GM19438 (cell line): ENCODE data around the gene HRH2.
"Not testable (repeated sequence)": the region's sequence is repeated elsewhere in the genome, so short reads cannot be mapped to it uniquely, and the experiment has no call there.

Experiments used
- ATAC-seq: cut with Tn5 transposase; IDR thresholded peaks from one replicate; pipeline ENCODE4 v1.9.1; 2021; ENCODE audit warnings: low read depth; ENCODE audit not compliant: unreplicated experiment

Gene HRH2

DNA sequence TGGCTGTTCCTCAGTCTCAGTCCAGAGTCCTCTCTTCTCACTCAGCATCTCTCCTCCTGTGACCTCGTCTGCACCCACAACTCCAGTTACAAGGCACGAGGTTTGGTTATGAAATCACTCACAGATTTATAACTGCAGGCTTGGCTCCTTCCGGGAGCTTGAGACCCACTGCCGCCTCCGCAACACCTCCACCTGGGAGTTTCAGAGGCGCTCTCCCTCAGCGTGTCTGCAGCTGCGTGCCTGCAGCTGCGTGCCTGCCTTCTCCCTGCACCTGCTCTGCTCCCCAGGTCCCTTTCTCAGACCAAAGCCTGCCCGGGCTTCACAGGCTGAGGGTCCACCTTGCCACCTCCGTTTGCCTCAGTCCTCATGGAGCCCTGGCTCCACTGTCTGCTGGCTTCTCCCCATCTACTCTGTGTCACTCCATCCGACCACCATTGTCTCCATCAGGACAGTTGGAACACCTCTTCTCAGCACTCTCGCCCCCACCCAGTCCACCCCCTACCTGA, 51.5 kb downstream of the HRH2 start:
- ATAC-seq: no peak

DNA sequence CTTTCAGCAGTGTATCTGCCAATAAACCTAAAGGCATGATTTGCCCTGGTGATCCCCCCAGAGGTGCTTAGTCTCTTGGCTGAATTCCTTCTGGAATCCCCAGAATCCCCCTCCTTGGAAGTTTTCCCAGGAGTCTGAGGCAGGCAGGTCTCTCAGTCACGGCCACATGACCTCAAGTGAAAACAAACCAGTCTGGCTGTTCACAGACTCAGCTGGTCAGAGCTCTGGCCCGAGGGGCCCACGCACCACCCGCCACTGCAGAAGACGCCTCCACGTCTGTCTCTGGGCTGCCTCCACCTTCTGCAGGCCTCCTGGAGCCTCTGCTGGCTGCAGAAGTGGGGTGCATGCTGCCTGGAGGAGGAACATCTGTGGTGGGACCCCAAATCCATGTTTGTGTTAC, 52.5 kb downstream of the HRH2 start:
- no peak for ATAC-seq

DNA sequence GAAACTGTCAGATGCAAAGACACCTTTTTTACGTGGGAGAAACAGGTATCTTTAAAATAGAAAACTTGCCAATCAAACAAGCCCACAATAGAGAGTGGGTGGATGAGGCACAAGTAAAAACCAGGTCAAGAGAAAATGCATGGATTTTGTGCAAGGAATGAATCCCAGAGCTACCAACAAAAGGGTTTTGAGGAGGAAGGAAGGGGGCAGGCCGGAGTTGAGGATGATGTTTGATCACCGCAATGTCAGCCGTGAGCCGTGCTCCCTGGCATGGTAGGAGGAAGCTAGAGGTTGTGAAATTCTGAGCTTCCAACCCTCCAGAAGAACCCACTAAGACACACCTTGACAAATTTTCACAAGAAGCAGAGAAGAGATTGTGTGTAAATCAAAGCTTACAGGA, 53.2 kb downstream of the HRH2 start:
- no peak for ATAC-seq

DNA sequence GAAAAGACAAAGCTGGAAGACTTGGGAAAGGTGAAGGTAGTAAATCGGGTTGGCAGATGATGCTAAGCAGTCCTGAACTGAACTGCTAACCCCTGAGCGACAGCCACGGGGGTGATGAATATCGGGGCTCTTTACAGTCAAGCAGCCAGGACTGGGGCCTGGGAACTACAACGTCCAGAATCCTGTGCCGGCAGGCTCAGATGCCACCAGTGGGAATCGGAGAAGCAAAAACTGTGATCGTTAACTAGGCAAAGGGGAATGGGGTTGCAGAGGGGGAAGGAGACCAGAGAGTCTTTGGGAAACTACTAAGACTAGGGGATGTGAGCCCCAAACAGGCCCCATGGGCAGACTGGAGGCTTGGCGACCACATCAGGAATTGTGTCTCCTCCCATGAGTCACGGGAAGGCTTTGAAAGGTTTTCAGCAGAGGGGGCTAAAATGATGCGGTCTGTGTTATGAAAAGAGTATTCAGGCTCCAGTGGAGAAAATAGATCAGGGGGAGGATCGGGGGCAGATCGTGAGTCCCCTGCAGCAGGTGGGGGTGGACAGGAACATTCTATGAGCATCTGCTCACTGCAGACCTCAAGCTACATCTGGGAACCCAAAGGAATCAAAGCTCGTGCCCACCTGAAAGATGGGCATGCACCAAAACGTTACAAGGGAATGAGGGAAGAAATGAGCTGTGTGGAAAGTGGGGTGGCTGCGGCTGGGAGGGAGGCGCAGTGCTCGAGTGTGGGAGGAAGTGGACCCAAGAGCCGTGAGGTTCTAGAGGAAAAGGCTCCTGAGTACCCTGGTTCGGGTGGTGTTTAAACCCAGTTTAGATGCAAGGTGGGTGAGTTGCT, 53.8 kb downstream of the HRH2 start:
- ATAC-seq: no peak

DNA sequence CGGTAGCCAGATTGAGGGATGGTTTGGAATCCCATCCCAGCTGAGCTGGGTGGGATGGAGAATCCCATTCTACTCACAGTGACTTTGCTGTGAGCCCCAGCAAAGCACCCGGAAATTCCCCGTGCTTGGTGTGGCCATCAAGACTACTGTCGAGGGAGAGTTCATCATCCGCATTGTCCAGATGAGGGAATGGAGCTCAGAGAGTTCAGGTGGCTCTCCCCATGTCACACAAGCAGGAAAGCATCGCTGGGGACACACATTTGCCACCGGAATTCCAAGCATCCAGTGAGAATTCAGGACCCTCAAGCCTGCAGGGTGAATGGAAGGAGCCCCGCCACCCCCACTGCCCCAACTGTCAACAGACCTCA, 54.4 kb downstream of the HRH2 start:
- no peak for ATAC-seq

DNA sequence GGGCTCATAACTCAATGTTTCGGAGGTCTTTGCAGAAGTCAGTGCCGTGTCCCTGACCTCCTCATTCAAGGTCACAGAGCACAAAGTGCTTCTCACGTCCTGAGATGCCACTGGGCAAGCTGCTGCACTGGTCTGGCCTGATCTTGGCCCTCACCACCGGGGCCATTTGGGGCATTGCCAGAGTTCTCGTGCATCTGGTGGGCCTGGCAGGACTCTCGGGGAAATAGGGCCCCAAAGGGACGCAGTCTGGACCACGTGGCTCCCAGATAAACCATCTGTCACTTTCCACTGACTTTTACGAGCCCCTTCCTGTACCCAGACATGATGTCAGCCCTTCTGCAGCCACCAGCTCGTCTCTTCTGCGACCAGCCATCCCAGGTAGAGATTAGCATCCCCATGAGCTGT, 54.8 kb downstream of the HRH2 start:
- ATAC-seq: no peak

DNA sequence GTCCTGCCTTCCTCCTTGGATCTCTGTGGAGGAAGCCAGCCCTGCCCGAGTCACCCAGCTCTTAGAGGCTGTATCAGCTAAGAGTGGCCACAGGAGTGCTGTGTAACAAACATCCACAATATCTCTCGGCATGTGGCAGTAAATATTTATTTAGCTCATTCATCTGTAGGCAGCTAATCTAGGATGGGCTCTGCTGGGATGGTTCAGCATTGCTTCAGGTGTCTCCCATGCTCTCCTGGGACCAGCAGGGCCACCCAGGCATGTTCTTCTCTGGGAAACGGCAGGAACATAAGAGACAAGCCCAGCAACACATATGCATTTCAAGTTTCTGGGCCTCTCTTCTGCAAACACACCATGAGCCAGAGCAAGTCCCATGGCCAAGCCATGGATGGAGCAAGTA, 56.1 kb downstream of the HRH2 start:
- no peak for ATAC-seq

DNA sequence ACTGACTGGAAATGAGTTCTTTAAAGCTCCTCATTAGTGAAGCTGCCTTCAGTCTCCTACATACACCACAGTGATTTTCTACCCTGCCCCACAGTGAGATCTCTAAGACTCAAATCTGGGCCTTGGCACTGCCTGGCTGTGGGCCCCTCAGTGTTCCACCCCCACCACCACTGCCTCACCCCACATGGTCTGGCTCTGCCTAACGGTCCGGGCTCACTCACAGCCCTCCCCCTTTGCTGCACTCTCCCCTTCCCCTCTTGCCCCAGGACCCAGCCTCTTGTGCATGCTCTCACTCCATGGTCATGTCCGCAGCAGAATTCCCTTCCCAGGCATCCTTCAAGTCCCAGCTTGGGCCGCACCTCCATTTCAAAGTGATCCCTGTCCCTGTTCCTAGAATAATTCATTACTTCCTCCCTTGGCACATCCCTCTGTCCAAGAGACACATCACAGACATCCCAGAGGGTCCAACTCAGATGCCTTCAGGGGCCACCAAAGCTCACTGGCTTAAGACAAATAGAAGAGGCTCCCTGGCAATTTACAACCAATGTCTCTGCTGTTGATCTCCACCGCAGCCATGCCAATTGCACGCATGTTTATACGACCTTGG, 56.7 kb downstream of the HRH2 start:
- ATAC-seq: no peak

DNA sequence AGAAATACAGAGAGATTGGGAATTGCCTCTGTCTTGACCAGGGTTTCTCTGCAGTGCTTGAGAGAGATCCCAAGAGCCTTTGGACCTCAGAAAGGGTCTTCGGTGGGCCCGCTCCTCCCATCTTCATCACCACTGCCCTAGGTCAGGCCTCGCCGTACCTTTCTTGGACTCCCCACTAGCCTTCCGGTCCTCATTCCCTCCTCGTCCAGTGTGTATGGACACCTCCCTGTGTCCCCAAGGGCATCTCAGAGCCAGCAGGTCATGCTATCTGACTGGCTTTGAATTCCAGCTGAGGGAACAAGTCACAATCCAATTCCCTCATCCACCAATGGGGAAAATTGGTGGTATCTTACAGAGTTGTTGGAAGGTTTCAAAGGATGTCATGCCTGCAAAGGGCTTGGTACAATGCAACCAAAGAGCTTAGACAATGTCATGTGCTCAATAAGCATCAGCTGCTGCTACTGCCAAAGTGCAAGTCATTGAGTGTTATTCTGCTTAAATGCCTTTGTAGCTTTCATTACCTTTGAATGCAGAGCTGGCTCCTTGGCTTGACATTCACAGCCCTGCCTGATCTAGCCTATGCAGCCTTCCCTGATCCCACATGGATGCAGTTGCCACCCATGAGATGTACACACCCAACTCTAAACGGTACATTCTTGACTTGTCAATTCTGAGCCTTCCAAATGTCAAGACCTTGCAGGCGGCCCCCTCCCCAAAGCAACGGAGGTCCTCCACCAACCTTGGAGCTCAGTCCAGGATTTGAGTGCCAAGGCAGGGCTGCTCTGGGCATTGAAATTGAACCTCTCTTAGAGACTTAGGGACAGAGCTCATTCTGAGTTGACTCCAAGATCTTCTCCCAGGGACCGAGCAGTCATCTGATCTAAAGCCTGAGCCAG, 58.0 kb downstream of the HRH2 start:
- no peak for ATAC-seq

DNA sequence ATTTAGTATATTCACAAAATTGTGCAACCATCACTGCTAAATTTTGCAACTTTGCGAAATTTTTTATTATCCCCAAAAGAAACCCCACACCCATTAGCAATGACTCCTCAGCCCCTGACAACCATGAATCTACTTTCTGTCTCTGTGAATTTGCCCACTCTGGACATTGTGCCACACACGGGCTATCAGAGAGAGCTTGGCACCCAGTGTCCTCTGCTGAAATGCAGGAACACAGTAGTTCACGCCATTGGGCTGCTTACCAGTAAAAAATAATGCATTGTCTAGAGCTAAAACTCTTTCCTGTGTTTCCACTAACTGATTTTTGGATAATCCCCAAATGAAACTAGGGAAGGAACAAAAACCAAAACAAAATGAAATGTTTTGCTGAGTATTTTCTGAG, 60.0 kb downstream of the HRH2 start:
- ATAC-seq: no peak

DNA sequence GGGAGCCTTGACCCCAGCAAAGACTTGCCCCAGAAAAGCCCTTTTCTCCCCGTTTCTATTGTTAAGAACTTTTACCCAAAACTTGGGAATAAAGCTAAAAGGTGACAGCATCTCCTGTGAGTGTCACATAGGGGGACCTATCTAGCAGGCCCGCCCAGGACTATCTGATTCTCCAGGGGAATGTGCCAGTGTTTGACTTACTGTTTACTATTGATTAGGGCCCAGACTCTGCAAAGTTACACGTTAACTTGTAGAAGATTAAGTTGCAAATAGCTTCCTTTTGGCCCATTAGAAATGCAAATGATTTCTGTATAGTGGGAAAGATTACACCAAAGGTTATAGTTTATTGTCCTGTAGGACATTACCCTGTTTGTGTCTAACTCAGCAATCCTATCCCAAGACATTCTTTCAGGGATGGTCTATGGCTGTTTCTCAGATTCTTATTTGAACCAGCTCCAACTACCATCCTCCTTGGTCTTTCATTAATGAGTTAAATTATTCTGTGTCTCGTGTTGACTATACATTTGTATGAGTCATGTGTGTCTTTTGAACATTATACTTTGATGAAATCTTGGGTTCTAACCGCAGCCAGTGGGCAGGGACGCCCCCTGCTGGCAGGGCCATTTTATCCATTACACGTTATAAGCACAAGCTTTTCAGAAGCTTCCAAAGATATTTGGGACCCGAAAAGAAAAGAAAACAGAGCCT, 60.7 kb downstream of the HRH2 start:
- no peak for ATAC-seq

DNA sequence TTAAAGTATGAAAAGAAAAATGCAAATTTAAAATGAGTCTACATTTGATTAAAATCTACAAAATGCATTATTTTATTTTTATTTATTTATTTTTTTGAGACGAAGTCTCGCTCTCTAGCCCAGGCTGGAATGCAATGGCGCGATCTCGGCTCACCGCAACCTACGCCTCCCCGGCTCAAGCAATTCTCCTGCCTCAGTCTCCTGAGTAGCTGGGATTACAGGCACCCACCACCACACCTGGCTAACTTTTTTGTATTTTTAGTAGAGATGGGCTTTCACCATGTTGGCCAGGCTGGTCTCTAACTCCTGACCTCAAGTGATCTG, 61.2 kb downstream of the HRH2 start:
- not testable (repeated sequence) for ATAC-seq

DNA sequence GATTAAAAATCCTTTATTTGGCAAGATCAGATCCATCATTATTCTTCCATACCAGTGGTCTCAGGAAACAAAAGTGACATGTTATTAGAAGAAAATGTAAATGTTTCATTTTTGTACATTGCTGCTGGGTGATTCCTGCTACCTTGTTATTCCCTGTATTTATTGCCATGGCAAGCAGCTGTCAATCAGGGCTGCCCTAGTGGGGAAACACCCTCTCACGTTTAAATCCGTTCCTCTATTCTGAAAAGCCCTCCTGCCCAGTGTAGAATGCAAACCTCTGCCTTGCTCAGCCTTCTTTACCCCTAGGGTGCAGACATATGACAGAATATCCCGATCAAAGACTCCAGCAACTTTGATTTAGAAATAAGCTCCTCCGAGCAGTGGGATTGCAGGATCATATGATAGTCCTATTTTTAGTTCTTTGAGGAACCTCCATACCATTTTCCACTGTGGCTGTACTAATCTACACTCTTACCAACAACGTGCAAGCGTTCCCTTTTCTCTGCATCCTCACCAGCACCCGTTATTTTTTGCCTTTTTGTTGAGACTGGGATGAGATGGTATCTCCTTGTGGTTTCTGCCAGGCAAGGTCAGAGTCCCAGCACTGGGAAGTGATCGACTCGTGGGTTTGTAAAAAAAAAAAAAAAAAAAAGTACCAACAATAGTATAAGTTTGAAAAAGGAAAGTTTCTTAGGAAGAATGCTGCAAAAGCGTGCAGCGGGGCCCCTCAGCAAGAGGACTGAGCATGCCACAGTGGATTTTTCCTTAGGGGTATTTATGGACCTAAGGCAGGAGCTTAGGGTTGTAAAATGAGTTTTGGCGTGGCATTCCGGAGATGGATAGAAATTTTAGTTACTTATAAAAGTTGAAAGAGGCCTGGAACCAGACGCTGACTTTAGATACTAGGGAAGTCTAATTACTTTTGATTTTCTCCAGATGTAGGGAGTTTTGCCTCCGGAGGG, 66.7 kb downstream of the HRH2 start:
- no peak for ATAC-seq

DNA sequence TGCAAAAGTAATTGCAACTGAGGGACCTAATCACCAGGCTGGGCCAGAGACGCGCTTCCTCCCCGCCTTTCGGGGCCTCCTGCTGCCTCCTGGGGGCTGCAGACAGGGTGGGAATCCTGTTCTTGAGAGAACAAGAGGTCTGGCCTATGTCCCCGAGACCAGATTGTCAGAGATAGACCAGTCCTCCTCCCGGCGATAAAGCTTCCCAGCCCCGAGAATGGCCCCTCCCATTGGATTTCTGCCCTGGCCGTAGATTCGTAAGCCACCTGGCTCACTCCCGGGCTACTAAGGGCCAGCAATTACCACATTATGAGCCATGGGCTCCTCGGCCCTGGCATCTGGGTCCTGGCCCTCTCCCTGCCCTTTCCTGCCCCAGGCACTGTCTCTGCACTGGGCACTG, 70.4 kb downstream of the HRH2 start:
- no peak for ATAC-seq

DNA sequence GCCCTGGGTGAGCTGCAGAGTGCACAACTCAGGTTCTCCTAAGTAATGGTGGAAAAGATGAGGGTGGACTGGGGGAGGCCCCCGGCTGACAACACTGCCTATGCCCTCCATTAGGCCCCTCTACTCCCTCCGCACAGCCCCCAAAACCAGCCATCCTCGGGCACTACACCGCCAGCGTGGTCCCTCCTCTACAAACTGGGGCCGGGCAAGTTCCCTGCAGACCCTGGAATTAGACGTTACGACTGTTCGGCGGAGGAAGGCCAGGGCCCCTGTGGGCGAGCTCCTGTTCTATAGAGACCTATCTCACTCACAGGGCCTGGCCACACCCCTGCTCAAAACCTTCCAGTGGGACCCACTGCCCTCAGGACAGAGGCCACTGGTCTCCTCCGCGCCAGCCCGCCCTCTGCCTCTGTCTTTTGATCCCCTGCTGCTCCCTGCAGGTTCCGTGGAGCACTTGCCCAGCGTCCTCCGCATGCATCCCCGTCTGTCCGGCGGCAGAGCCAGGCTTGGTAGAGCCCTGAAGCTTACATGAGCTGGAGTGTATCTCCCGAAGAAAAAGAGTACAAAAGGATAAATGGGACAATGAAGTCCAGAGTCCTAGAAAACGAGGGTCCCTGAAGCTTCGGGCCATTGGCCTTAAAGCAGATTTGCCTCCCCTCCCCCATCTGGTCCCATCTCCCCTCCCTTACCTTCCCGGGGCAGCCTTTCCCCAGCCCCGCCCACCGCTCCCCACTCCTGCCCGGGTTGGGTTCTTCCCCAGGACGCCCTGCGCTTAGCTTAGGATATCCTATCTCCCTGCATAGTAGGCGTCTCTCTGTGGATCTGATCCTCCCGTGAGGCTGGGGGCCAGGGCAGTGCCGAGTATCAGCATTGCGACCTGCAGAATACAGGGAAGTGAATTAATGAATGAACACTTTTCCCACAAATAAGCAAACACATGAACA, 71.3 kb downstream of the HRH2 start:
- ATAC-seq: no peak

DNA sequence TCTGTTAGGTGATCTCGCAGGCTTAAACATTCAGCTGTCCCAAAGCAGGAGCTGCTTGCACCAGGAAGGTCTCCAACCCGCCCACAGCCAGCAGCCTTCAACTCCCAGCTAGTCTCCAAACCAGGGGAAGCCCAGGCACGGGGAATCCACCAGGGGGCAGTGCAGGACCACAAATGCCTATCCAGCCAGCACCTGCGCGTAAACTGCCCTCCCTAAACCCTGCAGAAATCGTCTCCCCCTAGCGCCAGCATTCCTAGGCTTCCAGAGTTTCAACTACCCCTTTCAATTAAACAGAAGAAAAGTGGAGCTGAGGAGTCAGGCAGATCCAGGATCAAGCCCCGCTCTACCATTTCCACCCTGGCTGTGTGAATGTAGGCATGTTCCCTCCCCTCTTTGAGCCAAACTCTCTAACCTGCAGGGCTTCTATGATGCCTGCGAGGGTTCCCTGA, 72.0 kb downstream of the HRH2 start:
- ATAC-seq: peak; percentile 93

DNA sequence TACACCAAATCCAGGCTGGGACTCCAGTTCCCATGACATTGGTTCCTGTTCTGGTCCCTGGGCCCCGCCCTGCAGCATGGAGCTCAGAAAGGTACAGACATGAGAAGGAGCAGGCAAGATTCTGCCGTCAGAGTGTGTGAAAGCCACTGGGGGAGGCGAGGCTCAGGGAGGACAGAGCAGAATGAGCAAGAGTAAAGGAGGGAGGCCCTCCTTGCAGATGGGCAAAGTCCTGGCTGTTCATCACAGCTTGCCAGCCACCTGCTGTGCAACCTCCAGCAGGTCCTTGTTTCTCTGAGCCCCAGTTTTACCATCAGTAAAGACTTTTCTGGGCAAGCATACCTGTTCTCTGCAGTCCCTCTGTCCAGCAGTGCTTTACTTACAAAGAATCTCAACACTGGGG, 73.3 kb downstream of the HRH2 start:
- no peak for ATAC-seq

DNA sequence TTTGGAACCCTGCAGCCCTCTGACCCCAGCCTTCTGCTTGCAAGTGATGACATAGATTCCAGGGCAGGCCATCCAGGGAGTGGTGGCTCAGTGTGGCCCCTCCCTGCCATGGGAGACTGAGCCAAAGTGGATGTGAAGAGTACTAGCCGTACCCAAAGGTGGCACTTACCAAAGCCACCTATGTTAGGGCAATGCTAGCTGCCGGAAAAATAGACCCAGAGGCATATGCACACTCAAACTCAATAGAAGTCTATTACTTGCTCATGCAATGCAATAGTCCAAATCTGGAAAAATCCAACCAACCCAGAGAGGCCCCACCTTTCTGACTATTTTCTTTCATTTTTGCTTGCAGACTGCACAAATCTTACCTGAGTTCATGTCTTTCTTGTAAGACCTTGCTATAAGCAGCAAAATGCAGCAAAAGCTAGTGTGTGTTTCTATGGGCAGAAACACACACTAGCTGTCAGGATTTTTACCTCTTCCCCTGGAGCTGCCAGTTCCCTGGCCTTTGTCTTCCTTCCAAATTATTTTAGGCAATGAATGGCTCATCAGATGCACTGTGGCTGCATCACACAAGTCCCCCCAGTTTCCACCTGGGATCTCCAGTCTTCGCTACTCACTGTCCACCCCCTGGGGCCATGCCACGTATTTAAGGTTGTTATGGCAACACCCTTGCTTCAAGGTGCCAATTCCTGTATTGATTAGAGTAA, 74.0 kb downstream of the HRH2 start:
- no peak for ATAC-seq
